CD4-positive, alpha-beta T cell (primary cell): ENCODE results near the gene KIF26B. TPM values are rescaled to one million over a fixed set of nuclear protein-coding genes. Genes with fewer than 3 reads are reported as not detected.

Experiments
- ATAC-seq: fragments of 200-7000 bp; cut with Tn5 transposase; one replicate; pipeline ENCODE4 v1.10.0; 2022; ENCODE audit warnings: mild to moderate bottlenecking; ENCODE audit not compliant: poor library complexity
- CTCF ChIA-PET: fragments of 350-600 bp; sonication (Branson Sonifier 250); formaldehyde crosslinking; loops from one replicate; lab custom pipeline; 2021; ENCODE audit warnings: antibody characterized with exemption, inconsistent platforms; lab: Charles Lee
- POLR2A ChIA-PET: fragments of 350-600 bp; sonication (Branson Sonifier 250); formaldehyde crosslinking; loops from one replicate; lab custom pipeline; 2021; ENCODE audit warnings: antibody characterized with exemption, inconsistent platforms; lab: Charles Lee
- DNase-seq, 14 experiments: peaks; one replicate each; pipeline ENCODE4 v3.0.0-alpha.2; 2013 to 2020; ENCODE audit warnings: mixed read lengths in 2 of 14
- H3K27ac ChIP-seq, 2 donors: one replicate each; pipeline versions ENCODE4 v1.5.1 to v1.7.0; 2013; ENCODE audit warnings: low read length in 2 of 2, low read depth in 1 of 2, mild to moderate bottlenecking in 1 of 2
- H3K27me3 ChIP-seq, 2 experiments: 1 replicate in 1 of 2; 2 replicates in 1 of 2; pipeline versions ENCODE4 v1.6.1 to v1.7.0; 2013; ENCODE audit warnings: low read length in 2 of 2, control low read depth in 1 of 2, mild to moderate bottlenecking in 1 of 2, moderate library complexity in 1 of 2; ENCODE audit not compliant: insufficient read depth in 2 of 2, control insufficient read depth in 1 of 2
- H3K36me3 ChIP-seq: one replicate; pipeline ENCODE4 v1.6.1; 2013; ENCODE audit warnings: low read length, control low read depth; ENCODE audit not compliant: insufficient read depth
- H3K4me1 ChIP-seq: one replicate; pipeline ENCODE4 v1.6.1; 2013; ENCODE audit warnings: low read length, control low read depth; ENCODE audit not compliant: insufficient read depth
- H3K4me3 ChIP-seq: one replicate; pipeline ENCODE4 v1.5.1; 2013; ENCODE audit warnings: mild to moderate bottlenecking, low read length, moderate library complexity
- H3K9me3 ChIP-seq, 2 experiments: 1 replicate in 1 of 2; 2 replicates in 1 of 2; pipeline versions ENCODE4 v1.6.1 to v1.7.0; 2013; ENCODE audit warnings: low read length in 2 of 2, mild to moderate bottlenecking in 2 of 2, control low read depth in 1 of 2, moderate library complexity in 1 of 2; ENCODE audit not compliant: control insufficient read depth in 1 of 2, insufficient read depth in 1 of 2
- H3K27ac Mint-ChIP-seq: one replicate; pipeline ENCODE4 v1.8.0; 2020; ENCODE audit warnings: mixed read lengths
- H3K27me3 Mint-ChIP-seq: one replicate; pipeline ENCODE4 v1.8.0; 2021; ENCODE audit warnings: mixed read lengths
- H3K36me3 Mint-ChIP-seq: one replicate; pipeline ENCODE4 v1.8.0; 2021; ENCODE audit warnings: low read depth, mixed read lengths
- H3K4me1 Mint-ChIP-seq: one replicate; pipeline ENCODE4 v1.8.0; 2021; ENCODE audit warnings: low read depth, mixed read lengths
- H3K4me3 Mint-ChIP-seq: one replicate; pipeline ENCODE4 v1.8.0; 2020; ENCODE audit warnings: mild to moderate bottlenecking, mixed read lengths
- H3K9me3 Mint-ChIP-seq: one replicate; pipeline ENCODE4 v1.8.0; 2020; ENCODE audit warnings: mixed read lengths
- intact Hi-C, 2 experiments: fragments of 100-400 bp; cut with DNase I in 1 of 2; cut with micrococcal nuclease in 1 of 2; formaldehyde crosslinking; loops; one replicate each; pipeline versions ENCODE4 v1.15.1 to v1.9.0; 2023 to 2025; cut with DNase I, micrococcal nuclease
- total RNA-seq, 174 experiments: library from RNA in 2 of 174; stranded (reverse) in 2 of 174; gene quantifications; one replicate each; pipeline ENCODE4 v1.2.3 and lab custom pipeline; 2021 to 2026
- TF ChIP-seq, protein P1 (sequence below): fragments of 200-600 bp; IDR thresholded peaks from one replicate; pipeline ENCODE4 v1.8.0; 2022; ENCODE audit warnings: antibody characterized with exemption, mild to moderate bottlenecking

Gene KIF26B
- total RNA-seq, 2 experiments from 2014 or later = 0.03 TPM; not detected in 1

DNA sequence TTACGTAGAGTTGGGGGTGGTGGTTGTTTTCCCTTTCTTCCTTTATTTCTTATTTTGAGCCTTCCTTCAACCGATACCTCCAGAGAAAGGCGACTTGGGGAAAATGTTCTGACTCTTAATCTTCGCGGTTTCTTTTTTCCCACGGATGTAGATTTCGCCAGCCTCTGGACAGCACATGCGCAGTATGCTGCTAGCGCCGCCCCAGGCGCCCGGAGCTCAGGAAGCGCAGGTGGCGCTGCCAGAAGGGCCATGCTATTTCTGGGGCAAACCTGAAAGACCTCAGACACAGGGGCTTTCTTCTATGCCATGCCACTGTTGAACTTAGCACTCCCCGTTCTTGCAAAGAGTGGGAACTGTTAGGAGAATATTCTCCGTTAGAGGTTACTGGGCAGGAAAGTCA lies 392.1 kb downstream of the KIF26B start:
- POLR2A ChIA-PET = no interaction called here
- Mint-ChIP-seq H3K36me3 (no peaks in the 10 kb centered on the region), H3K27me3 (peaks cover 3% of the 10 kb centered on the region), H3K4me3 (no peak overlapping the region), H3K4me1 (no peaks in the 10 kb centered on the region), H3K27ac (no peak overlapping the region), H3K9me3 (peaks cover 2% of the 10 kb centered on the region)
- no peak overlapping the region for H3K27ac ChIP-seq
- peaks cover 0 to 5% of the 10 kb centered on the region in 2 experiments for H3K9me3 ChIP-seq
- H3K4me3 ChIP-seq = no peak overlapping the region
- DNase-seq (no peak), ATAC-seq (no peak)
- no peaks in the 10 kb centered on the region for H3K4me1 ChIP-seq
- H3K36me3 ChIP-seq = no peaks in the 10 kb centered on the region
- H3K27me3 ChIP-seq = no peaks in the 10 kb centered on the region
- intact Hi-C loops = no loop called here
- TF ChIP-seq, protein P1, sequence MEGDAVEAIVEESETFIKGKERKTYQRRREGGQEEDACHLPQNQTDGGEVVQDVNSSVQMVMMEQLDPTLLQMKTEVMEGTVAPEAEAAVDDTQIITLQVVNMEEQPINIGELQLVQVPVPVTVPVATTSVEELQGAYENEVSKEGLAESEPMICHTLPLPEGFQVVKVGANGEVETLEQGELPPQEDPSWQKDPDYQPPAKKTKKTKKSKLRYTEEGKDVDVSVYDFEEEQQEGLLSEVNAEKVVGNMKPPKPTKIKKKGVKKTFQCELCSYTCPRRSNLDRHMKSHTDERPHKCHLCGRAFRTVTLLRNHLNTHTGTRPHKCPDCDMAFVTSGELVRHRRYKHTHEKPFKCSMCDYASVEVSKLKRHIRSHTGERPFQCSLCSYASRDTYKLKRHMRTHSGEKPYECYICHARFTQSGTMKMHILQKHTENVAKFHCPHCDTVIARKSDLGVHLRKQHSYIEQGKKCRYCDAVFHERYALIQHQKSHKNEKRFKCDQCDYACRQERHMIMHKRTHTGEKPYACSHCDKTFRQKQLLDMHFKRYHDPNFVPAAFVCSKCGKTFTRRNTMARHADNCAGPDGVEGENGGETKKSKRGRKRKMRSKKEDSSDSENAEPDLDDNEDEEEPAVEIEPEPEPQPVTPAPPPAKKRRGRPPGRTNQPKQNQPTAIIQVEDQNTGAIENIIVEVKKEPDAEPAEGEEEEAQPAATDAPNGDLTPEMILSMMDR = no peak
- CTCF ChIA-PET = no interaction called here

DNA sequence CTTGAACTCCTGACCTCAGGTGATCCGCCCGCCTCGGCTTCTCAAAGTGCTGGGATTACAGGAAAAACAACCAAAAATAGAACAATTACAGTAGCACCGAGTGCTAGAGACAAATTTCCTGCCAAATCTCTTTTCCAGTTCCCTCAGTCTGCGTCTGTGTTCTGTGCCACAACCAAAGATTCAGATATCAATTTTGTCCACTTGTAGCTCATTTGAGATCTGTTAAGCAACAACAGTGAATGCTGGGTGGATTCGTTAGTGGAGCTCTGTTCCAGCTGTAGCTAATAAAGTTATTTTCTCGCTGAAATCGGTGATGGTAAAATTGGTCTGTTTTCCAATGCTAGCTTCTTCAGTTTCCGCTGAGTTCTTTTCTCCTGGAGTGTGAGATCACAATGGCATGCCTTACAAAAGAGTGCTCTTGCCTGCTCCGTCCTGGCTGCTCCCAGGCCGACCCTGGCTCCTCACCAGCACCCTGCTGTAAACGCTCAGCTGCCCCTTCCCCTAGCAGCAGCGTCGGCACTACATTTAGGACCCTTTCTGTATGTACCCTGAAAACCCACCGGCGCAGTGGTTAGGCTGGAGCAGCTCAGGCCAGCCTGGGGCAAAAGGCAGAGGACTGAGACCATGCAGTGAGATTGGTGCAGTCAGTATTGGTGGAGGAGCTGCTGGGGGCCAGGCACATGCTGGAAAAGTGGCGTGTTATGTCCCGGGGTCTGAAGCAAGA lies 395.4 kb downstream of the KIF26B start:
- Mint-ChIP-seq H3K27me3 (peaks cover 3% of the 10 kb centered on the region), H3K4me3 (no peak overlapping the region), H3K36me3 (no peaks in the 10 kb centered on the region), H3K27ac (no peak overlapping the region), H3K9me3 (no peaks in the 10 kb centered on the region), H3K4me1 (no peaks in the 10 kb centered on the region)
- CTCF ChIA-PET = no interaction called here
- no peaks in the 10 kb centered on the region for H3K4me1 ChIP-seq
- POLR2A ChIA-PET = no interaction called here
- peaks cover 0 to 10% of the 10 kb centered on the region in 2 experiments for H3K9me3 ChIP-seq
- ATAC-seq (no peak), DNase-seq (no peak)
- TF ChIP-seq, protein P1 = no peak
- no peak overlapping the region for H3K4me3 ChIP-seq
- intact Hi-C loops = no loop called here
- H3K36me3 ChIP-seq = no peaks in the 10 kb centered on the region
- H3K27me3 ChIP-seq = no peaks in the 10 kb centered on the region
- no peak overlapping the region for H3K27ac ChIP-seq

DNA sequence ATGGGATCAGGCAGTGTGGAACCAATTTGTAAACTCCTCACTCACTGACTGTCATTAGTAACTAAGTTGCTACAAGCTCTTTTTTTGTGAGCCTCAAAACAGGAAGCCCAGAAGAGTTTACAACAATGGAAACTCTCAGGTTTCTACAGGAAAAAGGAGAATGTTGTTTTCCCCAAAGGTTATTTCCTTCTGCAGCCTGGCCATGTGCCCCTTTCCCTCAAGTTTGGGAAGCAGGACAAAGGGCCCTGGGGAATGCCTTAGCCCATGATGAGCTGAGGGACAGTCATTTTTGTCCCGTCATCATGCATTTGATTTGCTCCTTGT lies 395.9 kb downstream of the KIF26B start:
- CTCF ChIA-PET = no interaction called here
- H3K9me3 Mint-ChIP-seq = no peaks in the 10 kb centered on the region
- no peaks in the 10 kb centered on the region for H3K4me1 ChIP-seq
- H3K4me3 ChIP-seq = no peak overlapping the region
- no peak overlapping the region for H3K27ac Mint-ChIP-seq
- DNase-seq = no peak
- H3K36me3 Mint-ChIP-seq = no peaks in the 10 kb centered on the region
- no peak overlapping the region for H3K27ac ChIP-seq
- intact Hi-C loops = no loop called here
- peaks cover 2% of the 10 kb centered on the region for H3K27me3 Mint-ChIP-seq
- H3K27me3 ChIP-seq = no peaks in the 10 kb centered on the region
- POLR2A ChIA-PET = no interaction called here
- no peaks in the 10 kb centered on the region for H3K36me3 ChIP-seq
- TF ChIP-seq, protein P1 = no peak
- H3K4me1 Mint-ChIP-seq = no peaks in the 10 kb centered on the region
- no peak overlapping the region for H3K4me3 Mint-ChIP-seq
- no peak for ATAC-seq
- peaks cover 0 to 10% of the 10 kb centered on the region in 2 experiments for H3K9me3 ChIP-seq
